ENCODE measurements around the gene BCAS3.

- TF ChIP-seq CTCF (IDR thresholded peaks at IDR 0.05) (no peak), POLR2A (IDR thresholded peaks at IDR 0.05) (no peak)
These were observed 65.6 kb downstream of the BCAS3 start for GRCh38 chr17:60743282-60743681.

Measured in ovary (tissue), 3 donors.